HepG2 (cell line): Measurements from ENCODE around the gene LIME1. TPM values are rescaled to one million over a fixed set of nuclear protein-coding genes. Genes with fewer than 3 reads are reported as not detected.

Experiments
- ATAC-seq: fragments of 200-7000 bp; cut with Tn5 transposase; 3 replicates; pipeline ENCODE4 v1.9.1; 2020; ENCODE audit warnings: mild to moderate bottlenecking, moderate library complexity
- BruUV-seq: library from RNA; stranded (reverse); fragments of 400-500 nt; replicated peaks from 2 replicates; lab custom pipeline; 2021; lab: Mats Ljungman, UMichigan
- CTCF ChIA-PET: fragments of 300-600 bp; formaldehyde crosslinking; extraction: SDS; loops from one replicate; lab custom pipeline; 2021; ENCODE audit warnings: low total read pairs, inconsistent platforms, low intra/inter-chr PET ratio; lab: Yijun Ruan, JAX
- POLR2A ChIA-PET: fragments of 350-600 bp; sonication (Branson Sonifier 250); formaldehyde crosslinking; loops from one replicate; lab custom pipeline; 2020; ENCODE audit warnings: antibody characterized with exemption, inconsistent platforms; lab: Yijun Ruan, JAX
- DNase-seq: peaks from one replicate; pipeline ENCODE4 v3.0.0-alpha.2; 2015; ENCODE audit warnings: low spot score
- FAIRE-seq: peaks from 3 replicates; lab custom pipeline; 2011; peaks lifted over from hg19 to GRCh38; lab: Jason Lieb, UNC
- H2AFZ ChIP-seq: one replicate; pipeline ENCODE4 v1.6.1; 2011; ENCODE audit warnings: low read length, inconsistent platforms
- H3K27ac ChIP-seq: fragments of 300-600 bp; 3 replicates; pipeline ENCODE4 v1.8.0; 2011; ENCODE audit warnings: mixed run types, mild to moderate bottlenecking, mixed read lengths, low read length, inconsistent platforms; ENCODE audit not compliant: insufficient read depth; ENCODE audit errors: extremely low read length
- H3K27me3 ChIP-seq, 2 experiments: fragments of 200-600 bp in 1 of 2; 2 replicates in 1 of 2; 3 replicates in 1 of 2; pipeline versions ENCODE4 v1.6.0 to v1.8.0; 2011; ENCODE audit warnings: low read length in 2 of 2, mild to moderate bottlenecking in 2 of 2, moderate library complexity in 2 of 2, inconsistent platforms in 1 of 2; ENCODE audit not compliant: insufficient read depth in 2 of 2, control insufficient read depth in 1 of 2
- H3K36me3 ChIP-seq, 2 experiments: fragments of 200-600 bp in 1 of 2; replicated peaks in 1 of 2; 2 replicates in 1 of 2; 3 replicates in 1 of 2; pipeline versions ENCODE4 v1.5.1 to v1.8.0; 2011; ENCODE audit warnings: low read length in 2 of 2, inconsistent platforms in 1 of 2; ENCODE audit not compliant: insufficient read depth in 2 of 2, control insufficient read depth in 1 of 2
- H3K4me1 ChIP-seq: 2 replicates; pipeline ENCODE4 v1.5.1; 2012; ENCODE audit warnings: low read length, inconsistent platforms; ENCODE audit not compliant: insufficient read depth
- H3K4me2 ChIP-seq: 2 replicates; pipeline ENCODE4 v1.6.0; 2011; ENCODE audit warnings: low read depth, low read length, inconsistent platforms
- H3K4me3 ChIP-seq, 3 experiments: fragments of 200-600 bp in 1 of 3; sonication (generic), shearing (Covaris generic) in 1 of 3; replicated peaks in 1 of 3; 2 replicates each; pipeline ENCODE4 v1.5.1; 2011 to 2016; ENCODE audit warnings: low read length in 3 of 3, inconsistent platforms in 2 of 3, low read depth in 2 of 3, mild to moderate bottlenecking in 2 of 3, control low read depth in 1 of 3, mixed read lengths in 1 of 3; ENCODE audit not compliant: insufficient read depth in 1 of 3
- H3K79me2 ChIP-seq: one replicate; pipeline ENCODE4 v1.6.1; 2011; ENCODE audit warnings: low read length, inconsistent platforms; ENCODE audit not compliant: insufficient read depth
- H3K9ac ChIP-seq: 2 replicates; pipeline ENCODE4 v1.6.0; 2011; ENCODE audit warnings: mild to moderate bottlenecking, low read depth, low read length, inconsistent platforms; ENCODE audit not compliant: insufficient read depth
- H3K9me3 ChIP-seq: 2 replicates; pipeline ENCODE4 v1.5.1; 2012; ENCODE audit warnings: mild to moderate bottlenecking, low read length
- H4K20me1 ChIP-seq: 2 replicates; pipeline ENCODE4 v1.6.0; 2011; ENCODE audit warnings: inconsistent platforms, mild to moderate bottlenecking, low read length, moderate library complexity; ENCODE audit not compliant: insufficient read depth
- EP300 ChIP-seq, 3 experiments: sonication (generic) in 1 of 3; formaldehyde crosslinking in 1 of 3; IDR thresholded peaks; 2 replicates each; pipeline versions ENCODE4 v1.5.1 to v1.6.1; 2011 to 2020; ENCODE audit warnings: low read depth in 2 of 3, low read length in 2 of 3, borderline replicate concordance in 1 of 3, improper control_type of control experiment in 1 of 3, mild to moderate bottlenecking in 1 of 3, missing genetic modification reagents in 1 of 3, moderate library complexity in 1 of 3
- ETV6 ChIP-seq: sonication (generic); formaldehyde crosslinking; conservative IDR thresholded peaks from 2 replicates; pipeline ENCODE4 v1.4.0; 2020; ENCODE audit warnings: missing genetic modification reagents
- NFE2L1 ChIP-seq: sonication (generic); formaldehyde crosslinking; IDR thresholded peaks from 2 replicates; pipeline ENCODE4 v1.4.0; 2020; ENCODE audit warnings: missing genetic modification reagents, mild to moderate bottlenecking, borderline replicate concordance
- PITX1 ChIP-seq: sonication (generic); formaldehyde crosslinking; IDR thresholded peaks from 2 replicates; pipeline ENCODE4 v1.5.1; 2020; ENCODE audit warnings: mild to moderate bottlenecking, missing genetic modification reagents
- SETDB1 ChIP-seq: sonication (generic); formaldehyde crosslinking; IDR thresholded peaks from 2 replicates; pipeline ENCODE4 v1.5.1; 2020; ENCODE audit warnings: missing genetic modification reagents, mild to moderate bottlenecking, borderline replicate concordance
- ZBTB38 ChIP-seq: sonication (generic); formaldehyde crosslinking; IDR thresholded peaks from 2 replicates; pipeline ENCODE4 v1.5.1; 2020; ENCODE audit warnings: mild to moderate bottlenecking, missing genetic modification reagents
- ZFP36L2 ChIP-seq: sonication (generic); formaldehyde crosslinking; IDR thresholded peaks from 2 replicates; pipeline ENCODE4 v1.4.0; 2020; ENCODE audit warnings: missing genetic modification reagents
- ZNF280B ChIP-seq: sonication (generic); formaldehyde crosslinking; IDR thresholded peaks from 2 replicates; pipeline ENCODE4 v1.5.0; 2020; ENCODE audit warnings: missing genetic modification reagents, mild to moderate bottlenecking, borderline replicate concordance
- ZNF3 ChIP-seq: IDR thresholded peaks from 2 replicates; pipeline ENCODE4 v1.7.0; 2017; ENCODE audit warnings: inconsistent platforms
- ZNF550 ChIP-seq: sonication (generic); formaldehyde crosslinking; IDR thresholded peaks from 2 replicates; pipeline ENCODE4 v1.4.0; 2020; ENCODE audit warnings: mild to moderate bottlenecking, missing genetic modification reagents, borderline replicate concordance
- WGBS: methylation state at CpG from one replicate; pipeline ENCODE4 v1.1.6; 2017; ENCODE audit warnings: low lambda C conversion rate; 5-methylcytosine and 5-hydroxymethylcytosine counted together
- in situ Hi-C: cut with HindIII; loops from 2 replicates; pipeline ENCODE4 v1.10.0; 2017; ENCODE audit warnings: low pct_unique_long_range_greater_than_20kb; ENCODE audit not compliant: extremely low pct_ligation_motif_present
- intact Hi-C: fragments of 100-400 bp; cut with micrococcal nuclease; formaldehyde crosslinking; loops from one replicate; pipeline ENCODE4 v1.10.0; 2022; ENCODE audit not compliant: unreplicated experiment
- polyA plus RNA-seq, 8 experiments: library from polyadenylated mRNA; depleted of rRNA in 3 of 8; stranded (reverse) in 7 of 8; unstranded in 1 of 8; fragments of >200 nt; fragmentation: Illumina TruSeq in 4 of 8; extraction: Trizol in 4 of 8; gene quantifications; 2 replicates each; pipeline versions ENCODE4 v1.2.1 to v1.2.3, GENCODE V29; 2011 to 2016; ENCODE audit warnings: low read depth in 4 of 8, missing spikeins in 1 of 8, mixed read lengths in 1 of 8; ENCODE audit not compliant: insufficient read depth in 1 of 8
- total RNA-seq, 5 experiments: library from RNA; depleted of rRNA; stranded (reverse); fragments of >200 nt; fragmentation: Illumina TruSeq; extraction: Trizol; gene quantifications; 2 replicates each; pipeline ENCODE4 v1.2.3, GENCODE V29; 2016; ENCODE audit warnings: low read depth in 1 of 5
- TF ChIP-seq, protein P1 (sequence below): sonication (generic); formaldehyde crosslinking; IDR thresholded peaks from 2 replicates; pipeline ENCODE4 v1.4.0; 2020; ENCODE audit warnings: missing genetic modification reagents
- TF ChIP-seq, protein P2 (sequence below): sonication (generic); formaldehyde crosslinking; IDR thresholded peaks from 2 replicates; pipeline ENCODE4 v1.4.0; 2020; ENCODE audit warnings: missing genetic modification reagents
- TF ChIP-seq, protein P3 (sequence below): sonication (generic); formaldehyde crosslinking; IDR thresholded peaks from 2 replicates; pipeline ENCODE4 v1.4.0; 2020; ENCODE audit warnings: missing genetic modification reagents

The LIME1 gene
- total and polyA plus RNA-seq, 2 of the 13 experiments (the other 11 are each of a cell fraction or from before 2014, with no cell fraction given), result 13.0 to 61.5 TPM

DNA sequence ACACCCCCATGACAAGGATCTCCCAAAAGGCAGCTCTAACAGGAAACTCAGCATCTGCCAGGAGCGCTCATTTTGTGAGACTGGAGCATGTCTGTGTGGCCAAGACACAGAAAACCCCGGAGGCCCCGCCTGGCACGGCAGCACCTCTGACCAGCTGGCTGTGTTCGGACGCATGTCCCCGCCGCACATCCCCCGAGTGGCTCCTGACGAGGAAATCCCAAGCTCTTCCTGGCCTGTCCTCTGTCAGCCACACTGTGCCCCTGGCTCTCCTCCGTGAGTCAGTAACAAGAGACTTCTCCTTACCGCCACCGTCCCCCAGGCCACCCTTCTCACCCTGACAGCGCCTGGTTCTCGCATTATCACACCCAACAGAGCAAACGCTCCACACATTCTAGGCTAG lies 17.5 kb downstream of the LIME1 start (continued):
- TF ChIP-seq, protein P1, sequence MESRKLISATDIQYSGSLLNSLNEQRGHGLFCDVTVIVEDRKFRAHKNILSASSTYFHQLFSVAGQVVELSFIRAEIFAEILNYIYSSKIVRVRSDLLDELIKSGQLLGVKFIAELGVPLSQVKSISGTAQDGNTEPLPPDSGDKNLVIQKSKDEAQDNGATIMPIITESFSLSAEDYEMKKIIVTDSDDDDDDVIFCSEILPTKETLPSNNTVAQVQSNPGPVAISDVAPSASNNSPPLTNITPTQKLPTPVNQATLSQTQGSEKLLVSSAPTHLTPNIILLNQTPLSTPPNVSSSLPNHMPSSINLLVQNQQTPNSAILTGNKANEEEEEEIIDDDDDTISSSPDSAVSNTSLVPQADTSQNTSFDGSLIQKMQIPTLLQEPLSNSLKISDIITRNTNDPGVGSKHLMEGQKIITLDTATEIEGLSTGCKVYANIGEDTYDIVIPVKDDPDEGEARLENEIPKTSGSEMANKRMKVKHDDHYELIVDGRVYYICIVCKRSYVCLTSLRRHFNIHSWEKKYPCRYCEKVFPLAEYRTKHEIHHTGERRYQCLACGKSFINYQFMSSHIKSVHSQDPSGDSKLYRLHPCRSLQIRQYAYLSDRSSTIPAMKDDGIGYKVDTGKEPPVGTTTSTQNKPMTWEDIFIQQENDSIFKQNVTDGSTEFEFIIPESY, result peak; percentile 91
- TF ChIP-seq, protein P2, sequence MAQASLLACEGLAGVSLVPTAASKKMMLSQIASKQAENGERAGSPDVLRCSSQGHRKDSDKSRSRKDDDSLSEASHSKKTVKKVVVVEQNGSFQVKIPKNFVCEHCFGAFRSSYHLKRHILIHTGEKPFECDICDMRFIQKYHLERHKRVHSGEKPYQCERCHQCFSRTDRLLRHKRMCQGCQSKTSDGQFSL (CRISPR knock-in tag), result no peak
- TF ChIP-seq ZNF3 (no peak), EP300 (IDR thresholded peaks at IDR 0.05; ENCODE audit: low read depth in 2 of 2, low read length in 2 of 2) (no peak), EP300 (CRISPR knock-in tag; IDR thresholded peaks at IDR 0.05; ENCODE audit: borderline replicate concordance) (no peak)

GRCh38 chr20:63755933-63756647 lies 19.6 kb downstream of the LIME1 start:
- FAIRE-seq (peak; percentile 21), ATAC-seq (peak; percentile 24), DNase-seq (no peak)
- BruUV-seq, result no TSS peak
- peaks cover 0 to 3% of the 10 kb centered on the region in 2 experiments; a peak in 1 of 5 replicates for H3K27me3 ChIP-seq
- in situ Hi-C loops (no loop called here), intact Hi-C loops (no loop called here)
- H3K36me3 ChIP-seq, result no peaks in the 10 kb centered on the region
- H2AFZ ChIP-seq, result no peak overlapping the region
- H3K9me3 ChIP-seq, result no peaks in the 10 kb centered on the region
- no peak overlapping the region for H3K27ac ChIP-seq
- H3K4me1 ChIP-seq, result peaks cover 29% of the 10 kb centered on the region
- ChIA-PET POLR2A (interaction anchor here (0.7 to 2.0 kb wide), 3 partner anchors 13 to 141 kb away, joined by 3 to 5 read pairs (median 4); partner anchors contain the start of gene TPD52L2), CTCF (no interaction called here)
- WGBS, result 61% methylated on average over 12 of the region's 18 CpGs
- H4K20me1 ChIP-seq, result no peaks in the 10 kb centered on the region
- no peaks in the 10 kb centered on the region for H3K79me2 ChIP-seq
- no peak overlapping the region for H3K4me3 ChIP-seq
- no peak overlapping the region for H3K9ac ChIP-seq
- no peak overlapping the region for H3K4me2 ChIP-seq
- TF ChIP-seq, protein P3, sequence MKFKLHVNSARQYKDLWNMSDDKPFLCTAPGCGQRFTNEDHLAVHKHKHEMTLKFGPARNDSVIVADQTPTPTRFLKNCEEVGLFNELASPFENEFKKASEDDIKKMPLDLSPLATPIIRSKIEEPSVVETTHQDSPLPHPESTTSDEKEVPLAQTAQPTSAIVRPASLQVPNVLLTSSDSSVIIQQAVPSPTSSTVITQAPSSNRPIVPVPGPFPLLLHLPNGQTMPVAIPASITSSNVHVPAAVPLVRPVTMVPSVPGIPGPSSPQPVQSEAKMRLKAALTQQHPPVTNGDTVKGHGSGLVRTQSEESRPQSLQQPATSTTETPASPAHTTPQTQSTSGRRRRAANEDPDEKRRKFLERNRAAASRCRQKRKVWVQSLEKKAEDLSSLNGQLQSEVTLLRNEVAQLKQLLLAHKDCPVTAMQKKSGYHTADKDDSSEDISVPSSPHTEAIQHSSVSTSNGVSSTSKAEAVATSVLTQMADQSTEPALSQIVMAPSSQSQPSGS (CRISPR knock-in tag), result 0 out of 2 replicates have a peak, but pooled peaks have one; percentile 14
- TF ChIP-seq SETDB1 (CRISPR knock-in tag), result 0 out of 2 replicates have a peak, but pooled peaks have one; percentile 60
- TF ChIP-seq ETV6 (CRISPR knock-in tag), result no peak
- TF ChIP-seq ZNF280B (CRISPR knock-in tag), result 0 out of 2 replicates have a peak, but pooled peaks have one; percentile 43
- TF ChIP-seq ZNF550 (CRISPR knock-in tag), result 0 out of 2 replicates have a peak, but pooled peaks have one; percentile 45
- peak; percentile 18; the same call in 1 of the 2 replicates for TF ChIP-seq ZBTB38 (CRISPR knock-in tag)
- no peak for TF ChIP-seq ZFP36L2
- 0 out of 2 replicates have a peak, but pooled peaks have one; percentile 49 for TF ChIP-seq NFE2L1 (CRISPR knock-in tag)
- peak; percentile 42; the same call in 1 of the 2 replicates for TF ChIP-seq PITX1 (CRISPR knock-in tag)
